NCI-H82 (cell line): ENCODE measurements around the gene NOC3L.

Experiments used
- DNase-seq: peaks from one replicate; lab custom pipeline; 2025; lab: John Stamatoyannopoulos, UW

NOC3L gene

DNA sequence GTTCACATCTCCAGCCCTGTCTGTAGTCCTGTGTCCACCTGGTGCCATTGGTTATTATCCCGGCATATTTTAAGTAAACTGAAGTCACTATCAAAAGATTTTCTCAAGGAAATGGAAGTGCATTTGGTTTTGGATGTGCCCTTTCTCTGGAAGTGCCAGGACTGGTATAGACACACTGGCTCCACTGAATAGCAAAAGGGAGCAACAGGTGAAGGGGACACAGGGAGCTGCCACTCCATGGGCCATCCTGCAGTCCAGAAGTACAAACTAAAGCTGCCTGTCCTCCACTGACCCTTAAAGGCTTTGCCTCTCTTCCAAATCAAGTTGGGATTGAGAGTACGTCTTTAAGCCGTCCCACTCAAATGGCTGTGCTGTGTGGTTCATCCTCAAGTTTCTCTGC, 62.7 kb downstream of the NOC3L start:
- DNase-seq, result no peak

DNA sequence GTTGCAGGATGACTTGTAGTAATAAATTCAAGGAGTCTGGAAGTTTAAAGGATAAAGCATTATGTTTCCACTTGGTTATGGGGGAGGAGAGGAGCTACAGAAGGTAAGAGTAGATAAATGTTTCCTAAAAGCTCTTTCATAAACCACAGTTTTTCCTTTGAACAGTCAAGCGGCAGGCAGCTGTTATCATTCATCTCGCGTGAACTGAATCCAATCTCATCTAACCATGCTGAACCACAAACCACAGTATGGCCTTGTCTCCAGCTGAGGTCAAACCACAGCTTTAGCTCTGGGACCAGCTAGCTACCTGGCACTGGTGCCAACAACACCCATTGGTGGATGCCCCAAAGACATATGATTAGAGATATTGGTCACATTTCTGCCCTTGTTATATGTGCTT, 63.3 kb downstream of the NOC3L start:
- DNase-seq, result no peak

DNA sequence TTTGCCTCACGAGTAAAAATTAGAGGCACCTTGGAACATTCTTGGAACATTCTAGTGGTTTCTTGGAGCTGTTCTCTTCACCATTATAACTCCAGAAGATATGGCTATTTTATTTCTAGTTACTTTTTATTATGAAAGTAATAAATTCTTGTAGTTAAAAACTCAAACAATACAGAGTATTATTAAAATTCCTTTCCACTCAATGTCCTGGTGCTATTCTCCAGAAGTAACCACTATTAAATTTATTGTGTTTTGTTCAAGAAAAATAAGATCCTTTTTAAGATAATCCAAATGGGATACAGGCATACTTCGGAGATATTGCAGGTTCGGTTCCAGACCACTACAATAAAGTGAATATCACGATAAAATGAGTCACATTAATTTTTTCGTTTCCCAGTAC, 68.6 kb downstream of the NOC3L start:
- no peak for DNase-seq

DNA sequence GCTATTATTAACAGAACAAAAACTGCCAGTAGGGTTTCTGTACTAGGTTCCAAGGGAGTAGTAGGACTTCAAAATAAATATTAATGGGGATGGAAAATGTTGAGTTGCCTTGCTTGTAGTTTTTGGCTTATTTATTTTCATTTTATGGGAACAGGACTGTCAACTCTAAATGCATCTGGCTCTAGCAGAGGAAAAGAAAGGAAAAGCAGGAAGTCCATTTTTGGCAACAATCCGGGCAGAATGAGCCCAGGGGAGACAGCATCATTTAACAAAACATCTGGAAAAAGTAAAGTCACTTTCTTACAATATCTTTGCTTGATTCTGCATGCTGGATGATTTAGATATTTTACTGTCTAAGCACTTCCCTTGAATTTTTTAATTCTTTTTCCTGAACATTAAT, 69.4 kb downstream of the NOC3L start:
- no peak for DNase-seq

DNA sequence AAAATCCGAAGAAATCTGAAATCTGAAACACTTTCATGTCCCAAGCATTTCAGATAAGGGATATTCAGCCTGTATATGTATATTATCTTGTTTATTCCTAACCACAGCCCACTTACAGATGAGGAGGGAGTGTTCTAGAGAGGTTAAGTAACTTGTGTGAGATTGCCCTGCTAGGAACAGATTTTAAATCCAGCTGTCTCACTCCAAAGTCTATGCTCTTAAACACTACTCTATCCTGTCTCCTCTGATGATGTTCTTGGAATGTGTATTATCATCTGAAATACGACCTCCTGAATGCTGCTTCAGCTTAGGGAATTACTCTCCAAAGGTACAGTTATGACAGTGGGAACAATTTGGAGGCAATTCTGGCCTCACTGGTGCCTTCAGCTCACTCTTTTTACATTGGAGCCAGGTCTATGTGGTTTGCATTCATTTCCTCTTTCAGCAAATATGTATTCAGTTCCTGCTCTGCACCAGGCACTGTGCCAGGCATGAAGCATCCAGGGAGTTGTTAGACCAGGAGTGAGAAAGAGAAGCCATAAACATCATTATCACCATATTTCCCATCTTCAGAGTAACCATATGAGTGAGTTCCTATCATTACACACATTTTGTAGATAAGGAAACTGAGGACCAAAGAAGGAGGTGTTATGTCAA, 70.2 kb downstream of the NOC3L start:
- DNase-seq, result no peak

DNA sequence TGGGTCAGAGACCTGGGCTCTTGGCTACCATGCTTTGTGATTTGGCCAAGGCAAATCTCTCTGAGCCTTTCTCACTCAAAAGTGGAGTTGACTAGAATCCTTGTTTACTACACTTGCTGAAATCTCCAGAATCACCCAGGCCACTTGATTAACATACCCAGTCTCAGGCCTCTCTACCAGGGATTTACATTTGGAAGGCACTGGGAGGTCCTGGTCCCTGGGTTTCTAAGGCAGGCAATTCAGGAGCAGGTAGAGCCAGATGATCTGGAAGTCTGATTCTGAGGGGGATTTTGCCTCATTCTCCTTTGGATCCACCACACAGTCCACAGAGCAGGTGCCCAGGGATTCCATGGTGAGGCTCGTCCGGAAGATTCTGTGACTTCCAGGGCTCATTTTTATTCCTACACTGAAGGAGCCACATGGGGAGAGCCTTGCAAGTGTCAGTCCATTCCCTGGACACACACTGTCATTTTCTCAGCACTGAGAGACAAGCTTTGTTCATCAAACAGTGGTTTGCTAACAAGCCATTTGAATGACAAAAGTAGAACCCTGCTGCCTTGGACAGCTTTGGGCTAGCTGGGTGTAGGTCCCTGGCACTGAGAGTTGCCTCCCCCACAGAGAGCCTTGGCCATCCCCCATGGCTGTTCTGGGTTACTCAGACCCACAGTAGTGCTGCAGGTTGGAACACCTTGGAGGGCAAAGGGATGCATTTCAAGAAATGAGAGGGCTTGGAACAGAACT, 74.2 kb downstream of the NOC3L start:
- DNase-seq, result no peak

DNA sequence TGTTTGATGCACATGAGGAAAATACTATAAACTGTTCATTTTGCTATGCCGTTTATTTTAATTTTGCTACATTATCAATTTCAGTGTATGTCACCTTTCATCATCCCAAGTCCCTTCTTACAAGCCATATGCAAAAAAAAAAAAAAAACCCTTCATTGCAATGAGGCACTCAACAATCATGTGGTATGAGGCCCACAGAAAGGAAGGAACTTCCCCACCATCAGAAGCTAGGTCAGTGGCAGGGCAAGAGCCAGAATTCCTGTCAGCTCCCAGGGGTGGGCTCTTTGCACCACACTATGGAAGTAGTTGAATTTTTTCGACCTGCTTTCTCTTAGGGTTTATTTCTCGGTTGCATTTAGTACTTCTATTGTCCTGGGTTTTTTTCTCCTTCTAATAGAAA, 75.4 kb downstream of the NOC3L start:
- DNase-seq, result no peak

DNA sequence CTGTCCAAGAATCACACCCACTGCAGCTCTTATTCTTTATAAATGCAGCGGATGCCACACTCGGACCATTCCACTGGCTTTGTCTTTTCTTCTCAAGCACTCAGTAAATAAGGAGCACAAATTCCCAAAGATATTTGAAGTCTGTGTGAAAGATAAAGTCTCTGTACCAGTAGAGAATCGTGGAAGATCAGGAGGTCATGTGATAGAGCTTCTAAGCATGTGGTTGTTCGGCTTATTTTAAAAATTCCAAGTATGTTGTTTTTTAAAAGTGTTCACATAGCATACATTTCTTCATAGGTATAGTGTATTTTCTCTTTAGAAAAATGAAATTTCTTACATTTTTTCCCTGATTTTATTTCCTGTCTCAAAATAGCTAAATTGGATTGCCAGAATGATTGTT, 75.8 kb downstream of the NOC3L start:
- DNase-seq, result no peak

DNA sequence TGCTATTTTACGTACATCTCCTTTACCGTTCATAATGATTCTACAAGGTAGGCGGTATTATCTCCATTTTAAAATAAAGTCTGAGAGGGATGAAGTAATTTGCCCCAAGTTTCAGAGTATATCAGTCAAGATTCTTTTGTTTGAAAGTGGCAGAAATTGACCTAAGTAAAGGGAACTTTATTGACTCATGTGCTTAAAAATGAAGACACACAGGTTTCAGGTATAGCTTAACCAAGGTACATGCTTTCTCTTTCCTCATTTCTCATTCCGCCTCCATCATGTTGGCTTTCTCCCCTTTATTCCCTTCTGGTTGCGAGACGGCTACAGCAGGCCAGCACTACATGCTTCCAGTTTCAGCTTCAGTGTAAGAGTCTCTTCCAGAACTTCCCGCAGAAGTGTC, 77.5 kb downstream of the NOC3L start:
- no peak for DNase-seq
